ENCODE measurements around the gene CASS4.

CASS4 gene

GRCh38 chr20:56451056-56451765 is 39.2 kb downstream of the CASS4 start:
- Histone ChIP-seq H3K36me3 (ENCODE audit: control insufficient read depth, low read depth, low read length) (no peaks in the 10 kb centered on the region), H3K27me3 (ENCODE audit: control insufficient read depth, insufficient read depth, low read length) (peaks cover 6% of the 10 kb centered on the region), H3K9me3 (ENCODE audit: control insufficient read depth, low read depth, low read length) (no peaks in the 10 kb centered on the region), H3K4me1 (ENCODE audit: control insufficient read depth, low read depth, low read length) (no peaks in the 10 kb centered on the region), H3K9ac (ENCODE audit: low read length) (no peak overlapping the region), H3K4me3 (ENCODE audit: low read length) (no peak overlapping the region), H3K27ac (ENCODE audit: low read length) (no peak overlapping the region)

GRCh38 chr20:56453352-56453751 is 41.3 kb downstream of the CASS4 start:
- Histone ChIP-seq H3K27me3 (ENCODE audit: control insufficient read depth, insufficient read depth, low read length) (peaks cover 6% of the 10 kb centered on the region), H3K9me3 (ENCODE audit: control insufficient read depth, low read depth, low read length) (no peaks in the 10 kb centered on the region), H3K36me3 (ENCODE audit: control insufficient read depth, low read depth, low read length) (no peaks in the 10 kb centered on the region), H3K27ac (ENCODE audit: low read length) (no peak overlapping the region), H3K9ac (ENCODE audit: low read length) (no peak overlapping the region), H3K4me1 (ENCODE audit: control insufficient read depth, low read depth, low read length) (no peaks in the 10 kb centered on the region), H3K4me3 (ENCODE audit: low read length) (no peak overlapping the region)

- no peak overlapping the region for H3K9ac ChIP-seq (ENCODE audit: low read length)
- peaks cover 6% of the 10 kb centered on the region for H3K27me3 ChIP-seq (ENCODE audit: control insufficient read depth, insufficient read depth, low read length)
Measured at GRCh38 chr20:56454754-56455153, 42.7 kb downstream of the CASS4 start.

DNA sequence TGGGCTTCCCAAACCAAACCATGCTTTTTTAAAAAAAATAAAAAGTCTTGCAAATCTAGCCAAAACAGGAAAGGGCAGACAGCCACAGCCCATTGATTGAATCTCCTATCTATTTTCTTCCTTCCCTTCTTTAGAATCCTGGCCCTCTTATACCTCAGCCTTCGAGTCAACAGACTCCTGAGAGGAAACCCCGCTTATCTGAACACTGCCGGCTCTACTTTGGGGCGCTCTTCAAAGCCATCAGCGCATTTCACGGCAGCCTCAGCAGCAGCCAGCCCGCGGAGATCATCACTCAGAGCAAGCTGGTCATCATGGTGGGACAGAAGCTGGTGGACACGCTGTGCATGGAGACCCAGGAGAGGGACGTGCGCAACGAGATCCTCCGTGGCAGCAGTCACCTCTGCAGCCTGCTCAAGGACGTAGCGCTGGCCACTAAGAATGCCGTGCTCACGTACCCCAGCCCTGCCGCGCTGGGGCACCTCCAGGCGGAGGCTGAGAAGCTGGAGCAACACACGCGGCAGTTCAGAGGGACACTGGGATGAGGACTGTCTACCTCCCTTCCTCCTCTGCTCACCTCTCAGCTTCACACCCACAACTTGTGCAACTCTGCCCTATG is 46.3 kb downstream of the CASS4 start:
- no peaks in the 10 kb centered on the region for H3K4me1 ChIP-seq (ENCODE audit: control insufficient read depth, low read depth, low read length)
- H3K27ac ChIP-seq (ENCODE audit: low read length): no peak overlapping the region
- no peak overlapping the region for H3K4me3 ChIP-seq (ENCODE audit: low read length)

More at GRCh38 chr20:56454754-56455153, 42.7 kb downstream of the CASS4 start:
- no peaks in the 10 kb centered on the region for H3K36me3 ChIP-seq (ENCODE audit: control insufficient read depth, low read depth, low read length)
- H3K27ac ChIP-seq (ENCODE audit: low read length): no peak overlapping the region
- no peaks in the 10 kb centered on the region for H3K4me1 ChIP-seq (ENCODE audit: control insufficient read depth, low read depth, low read length)
- H3K9me3 ChIP-seq (ENCODE audit: control insufficient read depth, low read depth, low read length): no peaks in the 10 kb centered on the region
- H3K4me3 ChIP-seq (ENCODE audit: low read length): no peak overlapping the region

GRCh38 chr20:56460459-56460858 is 48.4 kb downstream of the CASS4 start:
- no peak overlapping the region for H3K9ac ChIP-seq (ENCODE audit: low read length)
- H3K27me3 ChIP-seq (ENCODE audit: control insufficient read depth, insufficient read depth, low read length): no peaks in the 10 kb centered on the region
- H3K4me1 ChIP-seq (ENCODE audit: control insufficient read depth, low read depth, low read length): no peaks in the 10 kb centered on the region
- H3K36me3 ChIP-seq (ENCODE audit: control insufficient read depth, low read depth, low read length): no peaks in the 10 kb centered on the region
- H3K4me3 ChIP-seq (ENCODE audit: low read length): no peak overlapping the region
- no peak overlapping the region for H3K27ac ChIP-seq (ENCODE audit: low read length)
- no peaks in the 10 kb centered on the region for H3K9me3 ChIP-seq (ENCODE audit: control insufficient read depth, low read depth, low read length)

More for the DNA sequence above, 46.3 kb downstream of the CASS4 start:
- Histone ChIP-seq H3K27me3 (ENCODE audit: control insufficient read depth, insufficient read depth, low read length) (peaks cover 6% of the 10 kb centered on the region), H3K9me3 (ENCODE audit: control insufficient read depth, low read depth, low read length) (no peaks in the 10 kb centered on the region), H3K9ac (ENCODE audit: low read length) (no peak overlapping the region), H3K36me3 (ENCODE audit: control insufficient read depth, low read depth, low read length) (no peaks in the 10 kb centered on the region)

GRCh38 chr20:56461576-56461975 is 49.5 kb downstream of the CASS4 start:
- H3K4me3 ChIP-seq (ENCODE audit: low read length): no peak overlapping the region
- no peaks in the 10 kb centered on the region for H3K9me3 ChIP-seq (ENCODE audit: control insufficient read depth, low read depth, low read length)

GRCh38 chr20:56463428-56463827 is 51.4 kb downstream of the CASS4 start:
- H3K27me3 ChIP-seq (ENCODE audit: control insufficient read depth, insufficient read depth, low read length): no peaks in the 10 kb centered on the region
- H3K36me3 ChIP-seq (ENCODE audit: control insufficient read depth, low read depth, low read length): no peaks in the 10 kb centered on the region
- no peak overlapping the region for H3K4me3 ChIP-seq (ENCODE audit: low read length)
- no peak overlapping the region for H3K27ac ChIP-seq (ENCODE audit: low read length)
- H3K9me3 ChIP-seq (ENCODE audit: control insufficient read depth, low read depth, low read length): no peaks in the 10 kb centered on the region
- no peaks in the 10 kb centered on the region for H3K4me1 ChIP-seq (ENCODE audit: control insufficient read depth, low read depth, low read length)
- no peak overlapping the region for H3K9ac ChIP-seq (ENCODE audit: low read length)

More at GRCh38 chr20:56461576-56461975, 49.5 kb downstream of the CASS4 start:
- H3K27me3 ChIP-seq (ENCODE audit: control insufficient read depth, insufficient read depth, low read length): no peaks in the 10 kb centered on the region
- no peak overlapping the region for H3K27ac ChIP-seq (ENCODE audit: low read length)
- no peak overlapping the region for H3K9ac ChIP-seq (ENCODE audit: low read length)
- H3K4me1 ChIP-seq (ENCODE audit: control insufficient read depth, low read depth, low read length): no peaks in the 10 kb centered on the region
- no peaks in the 10 kb centered on the region for H3K36me3 ChIP-seq (ENCODE audit: control insufficient read depth, low read depth, low read length)

- Histone ChIP-seq H3K27ac (ENCODE audit: low read length) (no peak overlapping the region), H3K4me1 (ENCODE audit: control insufficient read depth, low read depth, low read length) (no peaks in the 10 kb centered on the region), H3K27me3 (ENCODE audit: control insufficient read depth, insufficient read depth, low read length) (no peaks in the 10 kb centered on the region), H3K9ac (ENCODE audit: low read length) (no peak overlapping the region), H3K9me3 (ENCODE audit: control insufficient read depth, low read depth, low read length) (no peaks in the 10 kb centered on the region), H3K36me3 (ENCODE audit: control insufficient read depth, low read depth, low read length) (no peaks in the 10 kb centered on the region), H3K4me3 (ENCODE audit: low read length) (no peak overlapping the region)
Measured at GRCh38 chr20:56465997-56466396, 53.9 kb downstream of the CASS4 start.

DNA sequence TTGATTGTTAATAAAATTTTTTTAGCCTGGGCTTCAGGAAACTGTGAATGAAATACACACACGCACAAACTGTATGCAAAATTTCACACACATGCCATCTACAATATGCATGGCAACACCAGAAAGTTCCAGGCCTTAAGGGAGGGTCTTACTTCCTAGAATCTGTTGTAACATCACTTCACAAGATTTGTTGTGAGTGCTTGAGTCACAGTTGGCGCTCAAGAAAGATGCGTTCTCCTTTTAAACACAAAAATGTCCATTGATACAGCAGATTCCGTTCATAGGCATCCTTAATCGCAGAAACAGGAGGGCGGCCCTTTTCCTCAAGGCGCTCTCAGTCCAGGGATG is 55.9 kb downstream of the CASS4 start:
- H3K27ac ChIP-seq (ENCODE audit: low read length): no peak overlapping the region
- no peaks in the 10 kb centered on the region for H3K27me3 ChIP-seq (ENCODE audit: control insufficient read depth, insufficient read depth, low read length)
- peak overlapping the region; percentile 99 for H3K4me3 ChIP-seq (ENCODE audit: low read length)
- no peaks in the 10 kb centered on the region for H3K9me3 ChIP-seq (ENCODE audit: control insufficient read depth, low read depth, low read length)
- peaks cover 2% of the 10 kb centered on the region for H3K36me3 ChIP-seq (ENCODE audit: control insufficient read depth, low read depth, low read length)
- H3K9ac ChIP-seq (ENCODE audit: low read length): peak overlapping the region; percentile 35
- no peaks in the 10 kb centered on the region for H3K4me1 ChIP-seq (ENCODE audit: control insufficient read depth, low read depth, low read length)

GRCh38 chr20:56468316-56469076 is 56.4 kb downstream of the CASS4 start, which contains the start of gene RTF2:
Gene RTF2 (plus strand): TSS chr20:56468627. CDS start chr20:56468698, 71 bp downstream.
- peak within 1 kb of the TSS; percentile 99 for H3K4me3 ChIP-seq (ENCODE audit: low read length)
- H3K36me3 ChIP-seq (ENCODE audit: control insufficient read depth, low read depth, low read length): peaks cover 8% of the 10 kb centered on the region
- H3K4me1 ChIP-seq (ENCODE audit: control insufficient read depth, low read depth, low read length): no peaks in the 10 kb centered on the region
- H3K9me3 ChIP-seq (ENCODE audit: control insufficient read depth, low read depth, low read length): no peaks in the 10 kb centered on the region
- no peaks in the 10 kb centered on the region for H3K27me3 ChIP-seq (ENCODE audit: control insufficient read depth, insufficient read depth, low read length)
- peak within 1 kb of the TSS; percentile 83 for H3K9ac ChIP-seq (ENCODE audit: low read length)
- no peak within 1 kb of the TSS for H3K27ac ChIP-seq (ENCODE audit: low read length)

DNA sequence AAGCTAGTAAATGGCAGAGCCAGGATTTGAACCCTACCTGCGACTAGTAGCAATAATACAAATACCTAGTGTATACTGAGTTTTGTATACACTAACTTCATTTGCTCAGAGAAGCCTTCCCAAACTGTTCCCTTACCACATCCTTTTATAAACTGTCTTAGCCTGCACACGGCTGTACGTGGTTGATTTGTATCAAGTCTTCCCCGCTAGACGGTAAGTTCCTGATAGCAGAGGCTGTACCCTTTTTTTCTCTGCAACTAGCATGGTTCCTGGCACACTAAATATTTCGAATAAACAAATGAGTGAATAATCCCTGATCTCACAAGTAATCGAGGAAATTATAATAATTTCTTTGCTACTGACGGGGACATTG is 57.0 kb downstream of the CASS4 start:
- Histone ChIP-seq H3K4me1 (ENCODE audit: control insufficient read depth, low read depth, low read length) (no peaks in the 10 kb centered on the region), H3K27me3 (ENCODE audit: control insufficient read depth, insufficient read depth, low read length) (no peaks in the 10 kb centered on the region), H3K9me3 (ENCODE audit: control insufficient read depth, low read depth, low read length) (no peaks in the 10 kb centered on the region), H3K27ac (ENCODE audit: low read length) (no peak overlapping the region), H3K4me3 (ENCODE audit: low read length) (peak overlapping the region; percentile 99), H3K9ac (ENCODE audit: low read length) (peak overlapping the region; percentile 83), H3K36me3 (ENCODE audit: control insufficient read depth, low read depth, low read length) (peaks cover 13% of the 10 kb centered on the region)

Data from iPS-18a (cell line).